ENCODE data around the gene TLE3. TPM values are rescaled to one million over a fixed set of nuclear protein-coding genes. Genes with fewer than 3 reads are reported as not detected.

The TLE3 gene
- total and polyA plus RNA-seq, 2 of the 4 experiments (the other 2 are of a cell fraction): 6.5 to 16.3 TPM

DNA sequence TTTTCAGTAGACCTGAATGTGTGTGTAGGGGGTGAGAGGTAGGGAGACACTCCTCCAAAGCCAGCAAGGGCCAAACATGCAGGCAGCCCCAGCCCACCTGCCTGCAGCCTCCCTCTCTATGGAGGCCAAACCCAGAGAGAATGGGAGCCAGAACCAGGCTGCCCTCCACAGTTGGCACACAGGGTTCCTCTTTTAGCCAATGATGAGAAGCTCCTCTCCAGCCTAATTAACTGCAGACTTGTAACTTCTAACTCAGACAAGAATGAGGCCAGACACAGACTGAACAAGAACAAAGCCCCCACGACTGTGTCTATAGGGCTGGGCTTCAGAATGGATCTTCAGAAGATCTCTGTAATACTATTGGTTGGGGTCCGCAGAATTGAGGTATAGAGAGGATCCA, 12.3 kb upstream of the TLE3 start:
- no peak overlapping the region for H3K14ac ChIP-seq (replicated peaks; ENCODE audit: low read depth, low read length)
- no peak overlapping the region for H2AK5ac ChIP-seq (ENCODE audit: low read depth, low read length)
- ChIA-PET CTCF (no interaction called here), POLR2A (ENCODE audit: unreplicated experiment) (no interaction called here)
- no peaks in the 10 kb centered on the region for H3K79me1 ChIP-seq (ENCODE audit: low read depth in 1 of 2, low read length in 2 of 2)
- dilution Hi-C loops (cut with HindIII; ENCODE audit: low sequenced_read_pairs, unreplicated experiment): no loop called here
- H4K91ac ChIP-seq (ENCODE audit: insufficient read depth, low read depth, low read length): no peak overlapping the region
- no peak overlapping the region for H3K4me2 ChIP-seq (ENCODE audit: low read depth, low read length)
- no peak overlapping the region for H3K27ac ChIP-seq (ENCODE audit: insufficient read depth, low read length)
- no peak overlapping the region for H4K5ac ChIP-seq (ENCODE audit: low read depth, low read length)
- H2BK5ac ChIP-seq (ENCODE audit: low read depth, low read length, poor library complexity, severe bottlenecking): no peak overlapping the region
- intact Hi-C loops (cut with micrococcal nuclease): no loop called here
- BruUV-seq (replicated peaks): no TSS peak
- no peak overlapping the region for H3K4me3 ChIP-seq (ENCODE audit: insufficient read depth, low read depth, low read length)
- in situ Hi-C loops (cut with MboI; ENCODE audit: low sequenced_read_pairs): no loop called here
- ATAC-seq (ENCODE audit: low read depth) (no peak), DNase-seq (no peak)
- H4K8ac ChIP-seq (ENCODE audit: low read depth in 2 of 2, low read length in 2 of 2): no peak overlapping the region
- H4K20me1 ChIP-seq (ENCODE audit: insufficient read depth, low read length): no peaks in the 10 kb centered on the region
- no peaks in the 10 kb centered on the region for H3K9me3 ChIP-seq (ENCODE audit: control insufficient read depth, insufficient read depth, low read length)
- H3K27me3 ChIP-seq (ENCODE audit: control insufficient read depth, insufficient read depth, low read length): peaks cover 42% of the 10 kb centered on the region
- no peak overlapping the region for H3K9ac ChIP-seq (ENCODE audit: low read depth, low read length)
- no peak overlapping the region for H2AK9ac ChIP-seq (replicated peaks; ENCODE audit: low read depth, low read length, poor library complexity)
- H2BK15ac ChIP-seq (ENCODE audit: low read depth, low read length): no peak overlapping the region
- H3K36me3 ChIP-seq (ENCODE audit: control insufficient read depth, insufficient read depth, low read length): no peaks in the 10 kb centered on the region
- no peak overlapping the region for H3K56ac ChIP-seq (ENCODE audit: extremely low read depth, insufficient read depth, low read length)
- no peak for TF ChIP-seq BHLHE40 (IDR thresholded peaks at IDR 0.05; ENCODE audit: low read depth, low read length)
- no peak overlapping the region for H2BK20ac ChIP-seq (ENCODE audit: low read depth, low read length)
- no peak overlapping the region for H3K18ac ChIP-seq (ENCODE audit: low read depth, low read length)
- no peaks in the 10 kb centered on the region for H3K9me1 ChIP-seq (ENCODE audit: insufficient read depth, low read length)
- no peak overlapping the region for H2AFZ ChIP-seq (replicated peaks; ENCODE audit: low read length, poor library complexity)
- H3K23ac ChIP-seq (ENCODE audit: low read depth, low read length): no peak overlapping the region
- no CpG with 5 or more reads among the region's 2 CpGs for WGBS, 2 experiments (ENCODE audit: extremely low coverage in 2 of 2, insufficient read length in 1 of 2)
- H3K4me1 ChIP-seq (ENCODE audit: control insufficient read depth, insufficient read depth, low read length): peaks cover 4% of the 10 kb centered on the region; the same call in 1 of the 2 replicates
- no peak overlapping the region for H3K4ac ChIP-seq (ENCODE audit: low read depth, low read length)
- no peak overlapping the region for H2BK120ac ChIP-seq (ENCODE audit: low read depth, low read length)
